GM21447 (cell line): ENCODE data around the gene DCAF8L2.
"Not testable (repeated sequence)": the region's sequence is repeated elsewhere in the genome, so short reads cannot be mapped to it uniquely, and the experiment has no call there.

Experiments
- ATAC-seq: cut with Tn5 transposase; IDR thresholded peaks from one replicate; pipeline ENCODE4 v1.9.1; 2021; ENCODE audit not compliant: unreplicated experiment

Gene DCAF8L2

DNA sequence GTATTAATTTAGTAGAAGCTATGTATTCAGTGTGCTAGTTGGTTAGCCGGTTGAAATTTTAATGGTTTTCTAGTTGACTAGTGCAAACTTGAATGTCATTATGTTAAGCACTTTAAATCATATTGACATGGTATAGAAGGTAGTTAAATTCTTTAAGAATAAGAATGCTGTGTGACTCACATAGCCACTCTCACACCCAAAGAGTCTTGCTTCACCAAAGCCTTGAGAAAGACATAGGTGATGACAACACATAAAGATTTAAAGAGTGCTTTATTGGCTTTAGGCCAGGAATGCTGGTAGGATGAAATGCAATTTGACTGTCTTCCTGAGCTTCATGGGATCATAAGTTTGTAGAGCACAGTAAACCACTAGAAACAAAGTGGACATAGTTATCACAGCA, 85.3 kb downstream of the DCAF8L2 start:
- no peak for ATAC-seq

DNA sequence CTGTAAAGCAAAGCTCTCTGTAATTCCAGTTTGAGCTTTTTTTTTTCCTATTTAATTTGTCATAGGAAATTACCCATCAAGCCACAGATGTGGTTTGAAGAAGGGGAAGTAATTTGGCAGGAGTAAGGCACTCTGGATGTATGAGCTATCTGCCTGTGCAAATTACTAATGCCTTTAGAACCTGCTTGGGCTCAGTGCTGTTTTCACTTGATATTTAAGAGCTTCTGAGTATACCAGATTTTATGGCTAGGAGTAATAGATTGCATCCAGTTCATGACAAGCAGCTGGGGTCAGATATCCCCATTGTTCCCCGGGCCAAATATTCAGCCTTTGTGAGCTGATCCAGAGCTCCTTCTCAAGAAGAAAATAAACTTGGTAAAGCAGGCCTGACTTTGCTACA, 89.1 kb downstream of the DCAF8L2 start:
- no peak for ATAC-seq

DNA sequence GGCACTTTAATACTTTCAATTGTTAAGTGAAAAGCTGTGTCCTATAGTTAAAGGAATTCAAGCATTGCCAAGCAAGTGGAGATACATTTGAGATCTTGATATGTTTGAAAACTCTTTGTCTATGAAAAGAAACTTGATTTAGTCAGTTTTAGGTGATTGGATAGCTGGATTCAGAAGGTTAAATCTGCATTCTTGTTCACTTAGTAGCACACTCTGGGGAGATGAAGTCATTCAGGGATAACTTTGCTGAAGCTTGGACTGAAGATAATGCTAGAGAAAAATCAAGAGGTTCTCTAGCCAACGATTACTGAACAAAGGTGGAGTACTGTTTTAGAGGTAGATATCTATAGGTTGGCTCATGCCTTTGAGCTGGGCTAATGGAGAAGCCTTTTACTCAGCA, 90.6 kb downstream of the DCAF8L2 start:
- no peak for ATAC-seq

DNA sequence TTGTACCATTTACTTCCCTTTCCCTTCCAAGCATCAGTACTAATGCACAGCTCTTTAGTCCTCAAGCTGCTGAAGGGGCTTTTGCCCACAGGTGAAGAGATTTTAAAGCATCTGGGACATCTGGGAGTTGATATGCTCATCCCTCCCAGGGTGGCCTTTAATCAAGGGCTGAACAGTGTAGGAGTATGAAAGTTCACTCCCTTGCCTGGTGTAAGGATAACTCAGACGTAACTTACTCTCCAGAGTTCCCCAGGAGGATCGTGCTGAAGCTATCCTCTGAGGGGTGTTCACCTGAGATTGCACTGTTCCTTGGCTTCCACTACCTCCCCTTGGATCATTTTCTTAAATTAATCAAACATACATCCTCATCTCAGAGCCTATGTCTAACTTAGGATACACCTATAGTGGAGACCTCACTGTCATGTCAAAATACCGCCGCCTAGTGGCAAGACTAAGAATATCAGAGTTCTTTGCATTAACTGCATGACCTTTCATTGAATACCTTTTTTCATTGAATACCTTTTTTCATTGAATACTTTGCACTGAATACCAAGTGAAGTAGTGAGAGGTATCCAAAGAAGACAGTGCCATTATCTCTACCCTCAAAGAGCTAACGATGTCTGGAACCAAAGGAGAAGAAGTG, 93.5 kb downstream of the DCAF8L2 start:
- ATAC-seq, result not testable (repeated sequence)

DNA sequence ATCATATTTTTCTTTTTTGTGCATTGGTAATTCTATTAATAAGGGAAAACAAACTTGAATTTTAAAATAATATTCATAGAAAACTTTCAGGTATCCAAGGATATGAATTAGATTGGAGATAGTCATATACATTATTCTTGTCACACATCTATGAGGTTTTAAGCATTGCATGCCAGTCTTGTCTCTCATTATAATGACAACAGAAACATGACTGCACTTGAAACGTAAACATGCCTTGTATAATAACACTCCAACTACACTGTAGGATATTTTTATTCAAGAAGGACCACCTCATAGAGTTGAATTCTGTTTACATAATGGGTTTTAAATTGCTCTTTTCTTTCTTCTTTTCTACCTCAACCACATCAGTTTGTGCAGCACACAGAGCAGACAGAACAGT, 104.5 kb downstream of the DCAF8L2 start:
- ATAC-seq, result no peak

DNA sequence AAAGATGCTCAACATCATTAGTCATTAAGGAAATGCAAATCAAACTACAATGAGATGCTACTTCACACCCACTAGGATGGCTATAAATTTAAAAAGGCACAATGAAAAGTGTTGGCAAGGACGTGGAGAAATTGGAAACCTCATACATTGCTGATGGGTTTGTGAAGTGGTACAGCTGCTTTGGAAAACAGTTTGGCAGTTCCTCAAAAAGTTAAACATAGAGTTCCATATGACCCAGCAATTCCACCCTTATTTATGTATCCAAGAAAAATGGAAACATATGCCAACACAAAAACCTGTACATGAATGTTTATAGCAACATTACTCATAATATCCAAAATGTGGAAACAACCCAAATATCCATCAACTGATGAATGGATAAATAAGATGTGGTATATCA, 116.4 kb downstream of the DCAF8L2 start:
- no peak for ATAC-seq

DNA sequence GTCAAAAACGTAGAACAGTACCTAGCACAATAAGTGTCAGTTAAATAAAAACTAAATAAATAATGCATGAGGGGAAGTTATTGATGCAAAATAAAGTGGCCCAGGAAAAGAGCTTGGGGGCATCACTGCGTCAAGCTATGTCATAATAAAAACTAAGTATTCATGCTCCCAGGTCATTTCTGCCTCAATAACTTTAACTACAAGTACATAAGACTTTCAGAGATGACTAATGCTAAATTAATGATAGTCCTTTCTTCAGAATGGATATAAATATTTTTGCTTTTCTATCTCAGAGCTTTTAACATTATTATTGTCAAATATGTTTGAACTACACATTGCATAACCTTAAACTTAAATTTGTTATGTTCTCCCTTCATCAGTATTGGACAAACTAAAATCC, 125.5 kb downstream of the DCAF8L2 start:
- ATAC-seq, result no peak

DNA sequence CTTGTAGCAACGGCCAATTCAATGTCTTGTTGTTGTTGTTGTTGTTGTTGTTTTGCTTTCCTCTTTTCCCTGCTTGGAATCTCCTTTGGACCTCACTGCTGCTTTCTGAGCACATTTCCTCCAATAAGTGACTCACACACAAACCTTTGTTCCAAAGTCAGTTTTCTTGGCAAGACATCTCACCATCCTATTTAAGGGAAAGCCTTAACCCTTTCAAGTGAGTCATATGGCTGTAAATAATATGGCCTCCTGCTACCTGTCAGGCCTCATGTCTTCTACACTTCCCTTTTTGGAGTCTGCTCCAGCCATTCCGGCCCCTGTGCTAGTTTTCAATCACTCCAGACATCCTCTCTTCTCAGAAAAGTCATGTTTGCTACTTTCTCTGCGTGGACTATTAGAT, 138.1 kb downstream of the DCAF8L2 start:
- ATAC-seq, result no peak

DNA sequence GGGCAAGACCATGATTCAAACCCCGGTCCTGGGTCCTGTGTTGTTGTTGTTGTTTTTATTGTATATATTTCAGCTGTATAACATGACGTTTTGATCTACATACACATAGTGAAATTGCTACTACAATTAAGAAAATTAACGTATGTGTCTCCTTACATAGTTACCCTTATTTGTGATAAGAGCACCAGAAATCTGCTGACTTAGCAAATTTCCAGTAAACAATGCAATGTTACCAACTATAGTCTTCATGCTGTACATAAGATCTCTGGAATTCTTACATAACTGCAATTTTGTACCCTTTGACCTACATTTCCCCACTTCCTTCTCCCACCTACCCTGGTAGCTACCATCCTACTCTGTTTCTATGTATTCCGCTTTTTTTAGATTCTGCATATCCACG, 141.8 kb downstream of the DCAF8L2 start:
- ATAC-seq, result no peak

DNA sequence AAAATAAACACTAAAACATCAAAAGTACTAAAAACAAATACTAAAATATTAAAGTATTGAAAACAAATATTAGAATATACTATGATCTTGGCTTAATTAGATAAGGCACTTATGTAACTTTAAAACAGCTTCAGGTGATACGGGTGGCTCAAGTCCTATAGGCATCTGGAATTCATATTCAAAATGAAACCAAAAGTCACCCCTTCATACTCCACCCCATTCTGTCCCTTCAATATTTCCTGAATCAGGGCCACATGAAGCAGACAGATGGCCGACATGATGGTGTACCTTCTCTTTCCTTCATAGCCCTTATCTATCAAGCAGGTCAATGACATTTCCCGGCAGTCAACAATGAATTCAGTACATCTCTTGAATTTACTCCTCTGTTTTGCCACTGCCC, 145.8 kb downstream of the DCAF8L2 start:
- ATAC-seq, result no peak

DNA sequence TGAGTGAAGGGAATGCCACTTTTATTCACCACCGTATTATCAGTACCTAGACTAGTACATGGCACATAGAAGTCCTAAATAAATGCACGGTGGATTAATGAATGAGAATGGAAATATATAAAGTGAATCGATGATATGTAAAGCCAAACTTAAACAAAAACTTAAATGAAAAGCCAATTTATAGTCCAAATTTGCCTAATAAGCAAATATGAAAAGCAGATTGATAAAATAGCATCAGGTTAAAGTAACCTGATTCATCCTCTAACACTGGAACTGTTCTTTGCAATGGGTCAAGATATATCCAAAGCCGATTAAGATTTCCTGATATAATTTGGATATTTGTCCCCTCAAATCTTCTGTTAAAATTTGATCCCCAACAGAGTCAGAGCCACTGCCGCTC, 150.8 kb downstream of the DCAF8L2 start:
- no peak for ATAC-seq

DNA sequence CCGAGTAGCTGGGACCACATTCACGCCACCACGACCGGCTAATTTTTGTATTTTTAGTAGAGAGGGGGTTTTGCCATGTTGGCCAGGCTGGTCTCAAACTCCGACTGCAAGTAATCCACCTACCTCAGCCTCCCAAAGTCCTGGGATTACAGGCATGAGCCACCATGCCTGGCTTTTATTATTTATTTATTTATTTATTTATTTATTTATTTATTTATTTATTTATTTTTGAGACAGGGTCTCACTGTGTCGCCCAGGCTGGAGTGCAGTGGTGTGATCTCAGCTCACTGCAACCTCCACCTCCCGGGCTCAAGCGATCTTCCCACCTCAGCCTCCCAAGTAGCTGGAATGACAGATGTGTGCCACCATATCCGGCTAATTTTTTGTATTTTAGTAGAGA, 153.4 kb downstream of the DCAF8L2 start:
- ATAC-seq, result not testable (repeated sequence)

DNA sequence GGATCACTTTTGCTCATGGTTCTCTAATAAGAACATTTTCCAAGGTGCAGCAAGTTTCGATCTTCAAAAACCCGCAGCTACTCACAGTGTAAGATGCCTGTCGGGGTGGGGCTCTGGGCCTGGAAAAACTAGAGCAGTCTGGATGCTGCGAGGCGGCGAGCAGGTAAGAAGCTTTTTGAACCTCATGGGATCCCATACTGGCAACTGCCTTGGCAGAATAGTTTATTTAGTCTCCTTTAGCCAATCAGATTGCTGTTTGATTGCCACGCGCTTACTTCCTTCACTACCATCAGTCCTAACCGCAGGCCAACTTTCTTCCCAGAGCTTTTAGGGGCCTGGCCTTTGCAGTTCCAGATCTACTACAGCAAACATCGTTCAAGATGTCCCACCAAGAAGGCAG, 156.4 kb downstream of the DCAF8L2 start:
- ATAC-seq, result no peak

DNA sequence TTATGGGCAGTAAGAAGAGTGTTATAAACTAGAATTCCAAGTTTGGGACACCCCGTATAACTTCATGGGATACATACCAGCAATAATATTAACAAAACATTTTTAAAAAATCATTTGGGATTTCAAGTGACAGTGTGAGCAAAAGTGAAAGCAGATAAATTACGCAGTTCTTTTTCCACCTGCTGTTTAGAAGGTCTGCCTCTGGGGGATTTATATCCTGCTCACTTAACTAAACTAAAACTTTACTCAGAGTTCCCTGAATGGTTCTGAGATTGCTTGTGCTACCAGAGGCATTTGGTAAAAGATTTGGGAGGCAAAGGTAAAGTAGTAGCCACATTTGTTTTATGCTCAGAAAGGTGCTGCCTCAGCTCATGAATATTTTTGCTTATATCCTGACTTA, 160.2 kb downstream of the DCAF8L2 start:
- ATAC-seq, result not testable (repeated sequence)

DNA sequence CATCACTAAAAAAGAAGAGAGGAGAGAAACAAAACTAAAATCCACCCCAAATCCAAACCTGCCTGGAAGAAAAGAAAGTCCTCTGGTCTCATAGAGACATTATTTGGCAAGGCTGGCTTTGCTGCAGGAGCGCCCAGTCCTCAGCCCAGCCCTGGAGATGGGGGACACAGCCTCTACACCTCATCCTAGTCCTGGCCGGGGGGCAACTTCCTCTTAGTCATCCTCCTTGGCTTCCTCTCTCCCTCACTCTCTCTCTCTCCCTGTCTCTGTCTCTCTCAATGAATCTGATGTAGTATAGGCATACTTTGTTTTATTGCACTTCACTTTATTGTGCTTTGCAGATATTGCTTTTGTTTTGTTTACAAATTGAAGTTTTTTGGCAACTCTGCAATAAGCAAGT, 161.8 kb downstream of the DCAF8L2 start:
- ATAC-seq, result no peak

DNA sequence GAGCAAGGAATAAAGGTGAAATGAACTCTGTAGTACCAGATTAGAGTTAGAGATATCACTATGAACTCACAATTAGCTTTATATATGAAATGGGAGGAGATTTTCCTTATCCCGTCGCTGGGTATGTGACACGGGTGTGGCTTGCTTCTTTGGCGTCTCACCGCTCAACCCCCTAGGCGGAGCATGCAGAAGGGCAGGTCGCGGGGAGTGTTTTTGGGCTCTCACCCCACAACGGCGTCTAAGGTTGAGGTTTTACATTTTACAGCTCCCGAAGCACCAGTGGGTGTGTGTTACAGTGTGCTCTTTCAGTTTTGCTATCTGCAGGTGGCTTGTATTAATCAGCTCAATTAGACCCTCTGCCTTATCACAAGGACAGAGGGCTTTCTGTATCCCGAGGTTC, 175.6 kb downstream of the DCAF8L2 start:
- no peak for ATAC-seq

DNA sequence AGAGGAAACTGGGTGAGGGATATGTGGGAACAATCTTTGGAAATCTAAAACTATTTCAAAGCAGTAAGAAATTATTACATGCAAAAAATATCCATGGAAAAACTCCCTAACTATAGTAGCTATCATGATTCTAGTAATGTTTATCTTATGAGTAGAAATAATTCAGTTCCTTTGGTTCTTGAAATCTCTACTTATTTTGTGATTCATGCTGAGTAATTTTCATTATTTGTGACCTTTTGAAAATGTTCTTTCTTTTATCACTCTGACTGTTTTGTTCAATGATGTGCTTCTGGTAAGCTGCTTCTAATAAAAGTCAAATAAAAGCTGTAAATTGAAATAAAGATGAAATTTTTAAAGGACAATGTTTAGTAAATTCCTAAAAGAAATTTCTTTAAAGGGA, 177.2 kb downstream of the DCAF8L2 start:
- ATAC-seq, result no peak

DNA sequence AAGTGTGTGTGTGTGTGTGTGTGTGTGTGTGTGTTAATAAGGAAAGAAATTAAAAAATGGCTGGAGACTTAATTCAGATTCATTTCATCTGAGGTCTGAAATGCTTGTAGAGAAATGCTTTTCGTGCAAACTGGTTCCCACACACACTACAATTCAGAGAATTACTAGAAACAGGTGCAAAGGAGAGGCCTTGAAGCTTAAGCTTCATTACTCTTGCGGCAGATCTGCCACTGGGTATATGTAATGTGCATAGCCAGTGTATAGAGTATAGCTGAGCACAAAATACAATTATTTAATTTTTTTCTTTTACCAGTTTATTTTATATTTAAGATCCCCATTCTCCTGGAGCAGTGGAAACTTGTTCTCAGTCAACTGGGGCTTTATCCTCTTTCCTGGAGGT, 185.8 kb downstream of the DCAF8L2 start:
- no peak for ATAC-seq

DNA sequence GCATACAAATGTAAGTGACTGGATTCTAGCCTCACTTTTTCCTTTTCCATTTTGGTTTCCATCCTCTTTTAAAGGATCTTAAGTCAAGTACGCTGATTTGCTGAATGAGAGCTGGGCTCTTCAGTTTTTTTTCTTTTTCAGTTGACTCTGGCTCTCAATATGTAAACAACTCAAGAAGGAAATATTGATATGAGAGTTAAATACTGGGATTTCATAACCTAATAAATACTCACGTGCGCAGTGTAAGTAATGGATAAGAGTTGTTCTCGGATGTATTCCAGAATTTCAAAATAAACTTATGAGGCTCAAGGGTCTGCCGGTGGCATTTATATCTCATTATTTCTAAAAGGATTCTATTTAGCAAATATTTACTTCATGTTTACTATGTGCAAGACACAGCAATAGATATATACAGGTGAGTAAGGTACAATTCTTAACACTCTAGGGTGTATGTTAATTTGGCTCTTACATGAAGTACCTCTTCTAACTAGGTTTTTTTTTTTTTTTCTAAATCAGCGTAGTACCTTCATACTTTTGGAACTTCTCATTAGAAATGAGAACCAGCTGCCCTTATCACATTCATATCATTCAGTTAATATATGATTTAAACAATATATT, 206.6 kb downstream of the DCAF8L2 start:
- ATAC-seq, result no peak

DNA sequence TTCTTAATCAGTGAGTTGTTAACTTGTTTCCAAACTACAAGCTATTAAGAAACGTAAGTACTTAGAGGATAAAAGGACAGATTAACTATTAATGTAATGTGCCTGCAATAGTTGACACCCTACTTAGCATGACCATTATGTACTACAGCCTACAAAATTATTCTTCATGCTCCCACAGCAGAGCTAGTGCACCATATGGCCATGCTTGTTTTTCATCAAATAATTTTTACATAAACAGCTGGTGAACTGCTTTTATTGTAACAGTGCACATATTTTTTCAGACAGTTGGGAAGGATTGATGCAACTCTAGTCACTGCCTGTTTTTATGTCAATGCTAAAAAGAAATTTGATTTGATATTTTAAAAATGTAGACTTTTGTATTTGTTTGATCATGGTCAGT, 207.4 kb downstream of the DCAF8L2 start:
- ATAC-seq, result no peak
